Measurements from ENCODE around the gene SLC25A23. TPM values are rescaled to one million over a fixed set of nuclear protein-coding genes. Genes with fewer than 3 reads are reported as not detected.
A peak's percentile ranks its signal among the peaks of the same experiment; 100 is the strongest.

Gene SLC25A23
- total and polyA plus RNA-seq, 4 donors: 9.3 to 34.6 (median 22.7) TPM

- Histone ChIP-seq H3K9ac (ENCODE audit: low read depth in 1 of 2, low read length in 2 of 2) (peak within 1 kb of the TSS; percentile 83 to 94), H3K9me3 (ENCODE audit: control insufficient read depth in 4 of 4, low read length in 3 of 4) (no peaks in the 10 kb centered on the region), H3K36me3 (ENCODE audit: control insufficient read depth in 4 of 4, insufficient read depth in 3 of 4, low read depth in 1 of 4, low read length in 3 of 4) (peaks cover 6 to 18% (median 9%) of the 10 kb centered on the region in 4 donors), H3K27ac (ENCODE audit: low read depth in 1 of 2, low read length in 2 of 2) (peak within 1 kb of the TSS; percentile 86 to 87), H3K4me1 (ENCODE audit: control insufficient read depth in 4 of 4, insufficient read depth in 4 of 4, low read length in 3 of 4) (peaks cover 5 to 14% (median 11%) of the 10 kb centered on the region in 4 donors), H3K4me3 (ENCODE audit: low read depth in 1 of 3, low read length in 3 of 3) (peak within 1 kb of the TSS; percentile 69 to 97 (median 93)), H3K27me3 (ENCODE audit: control insufficient read depth in 4 of 4, insufficient read depth in 4 of 4, low read length in 3 of 4) (no peaks in the 10 kb centered on the region)
- WGBS: under 1% methylated on average over 69 of the region's 69 CpGs
- peak; percentile 90 for DNase-seq (ENCODE audit: low spot score)
- TF ChIP-seq RAD21 (IDR thresholded peaks at IDR 0.05): peak in 1 of 2 donors; percentile 19
- no peak for TF ChIP-seq FOXA2 (IDR thresholded peaks at IDR 0.05)
- TF ChIP-seq NR2F2 (IDR thresholded peaks at IDR 0.05): no peak
- peak; percentile 70 for TF ChIP-seq YY1 (IDR thresholded peaks at IDR 0.05)
- TF ChIP-seq REST (IDR thresholded peaks at IDR 0.05): no peak
- TF ChIP-seq HNF4A (conservative IDR thresholded peaks at IDR 0.05): no peak
- TF ChIP-seq CTCF (IDR thresholded peaks at IDR 0.05; ENCODE audit: low read depth, low read length, missing input control): no peak
- TF ChIP-seq MAX (IDR thresholded peaks at IDR 0.05): no peak
- no peak for TF ChIP-seq ZBTB33 (IDR thresholded peaks at IDR 0.05)
- no peak for TF ChIP-seq HNF4G (IDR thresholded peaks at IDR 0.05)
- peak in 1 of 2 donors; percentile 44 for TF ChIP-seq EGR1 (IDR thresholded peaks at IDR 0.05; ENCODE audit: low read depth in 2 of 2)
- TF ChIP-seq GABPA (IDR thresholded peaks at IDR 0.05 in 1 of 2, conservative IDR thresholded peaks at IDR 0.05 in 1 of 2): peak; percentile 85 to 94
- no peak for TF ChIP-seq FOXA1 (IDR thresholded peaks at IDR 0.05)
- TF ChIP-seq SP1 (IDR thresholded peaks at IDR 0.05): peak; percentile 14
- TF ChIP-seq TAF1 (conservative IDR thresholded peaks at IDR 0.05): no peak
- peak in 1 of 2 donors; percentile 8 for TF ChIP-seq RXRA (IDR thresholded peaks at IDR 0.05)
- TF ChIP-seq ATF3 (IDR thresholded peaks at IDR 0.05): no peak
- TF ChIP-seq JUND (IDR thresholded peaks at IDR 0.05): no peak
Measured at GRCh38 chr19:6393074-6393982, 66.3 kb downstream of the SLC25A23 start, which contains the start of gene GTF2F1. GTF2F1 (minus strand) TSS chr19:6393164; CDS start chr19:6392995, 169 bp downstream.
